ENCODE data around the gene TEF. TPM values are rescaled to one million over a fixed set of nuclear protein-coding genes. Genes with fewer than 3 reads are reported as not detected.

TEF gene, protein sequence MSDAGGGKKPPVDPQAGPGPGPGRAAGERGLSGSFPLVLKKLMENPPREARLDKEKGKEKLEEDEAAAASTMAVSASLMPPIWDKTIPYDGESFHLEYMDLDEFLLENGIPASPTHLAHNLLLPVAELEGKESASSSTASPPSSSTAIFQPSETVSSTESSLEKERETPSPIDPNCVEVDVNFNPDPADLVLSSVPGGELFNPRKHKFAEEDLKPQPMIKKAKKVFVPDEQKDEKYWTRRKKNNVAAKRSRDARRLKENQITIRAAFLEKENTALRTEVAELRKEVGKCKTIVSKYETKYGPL
- total RNA-seq (5.5 and 8.9 TPM in 2 replicates), polyA plus RNA-seq (5.4 and 6.6 TPM in 2 replicates)

DNA sequence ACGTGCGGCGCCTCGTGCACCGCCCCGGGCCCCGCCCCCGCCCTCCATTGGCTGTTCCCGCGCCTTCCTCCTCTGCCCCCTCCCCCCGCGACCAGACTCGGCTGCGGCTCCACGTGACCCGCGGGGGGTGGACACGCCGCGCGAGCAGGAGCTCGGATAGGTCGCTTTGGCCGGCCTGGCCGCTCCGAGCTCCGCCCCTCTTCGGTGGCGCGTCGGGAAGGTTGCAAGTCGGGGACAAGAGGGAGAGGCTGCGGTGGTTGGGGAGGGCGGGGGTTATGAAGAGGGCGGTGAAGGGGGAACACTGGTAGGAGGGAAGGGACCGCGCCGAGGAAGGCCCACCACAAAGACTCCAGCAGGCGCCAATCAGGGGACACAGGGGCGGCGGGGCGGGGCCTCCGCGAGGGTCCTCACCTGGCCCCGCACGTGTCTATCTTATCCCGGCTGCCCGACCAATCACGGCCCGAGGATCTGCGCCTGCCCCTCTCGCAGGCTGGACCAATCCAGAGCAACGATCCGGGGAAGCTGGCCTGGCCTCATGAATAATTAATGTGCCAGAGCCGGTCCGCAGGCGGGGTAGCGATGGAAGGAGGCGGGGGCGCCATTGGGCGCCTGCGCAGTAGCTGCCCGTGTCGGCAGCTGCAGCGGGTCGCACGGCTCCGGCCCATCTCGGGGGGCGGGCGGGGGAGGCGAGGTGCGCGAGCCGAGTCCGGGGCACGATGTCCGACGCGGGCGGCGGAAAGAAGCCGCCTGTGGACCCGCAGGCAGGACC lies at the start of gene TEF:
Gene TEF (plus strand): TSS at position 614 of the 769 bp plus-strand sequence. CDS start 103 bp downstream, at position 717.
- no peaks in the 10 kb centered on the region for H3K36me3 ChIP-seq (replicated peaks; ENCODE audit: insufficient read depth, low read depth)

DNA sequence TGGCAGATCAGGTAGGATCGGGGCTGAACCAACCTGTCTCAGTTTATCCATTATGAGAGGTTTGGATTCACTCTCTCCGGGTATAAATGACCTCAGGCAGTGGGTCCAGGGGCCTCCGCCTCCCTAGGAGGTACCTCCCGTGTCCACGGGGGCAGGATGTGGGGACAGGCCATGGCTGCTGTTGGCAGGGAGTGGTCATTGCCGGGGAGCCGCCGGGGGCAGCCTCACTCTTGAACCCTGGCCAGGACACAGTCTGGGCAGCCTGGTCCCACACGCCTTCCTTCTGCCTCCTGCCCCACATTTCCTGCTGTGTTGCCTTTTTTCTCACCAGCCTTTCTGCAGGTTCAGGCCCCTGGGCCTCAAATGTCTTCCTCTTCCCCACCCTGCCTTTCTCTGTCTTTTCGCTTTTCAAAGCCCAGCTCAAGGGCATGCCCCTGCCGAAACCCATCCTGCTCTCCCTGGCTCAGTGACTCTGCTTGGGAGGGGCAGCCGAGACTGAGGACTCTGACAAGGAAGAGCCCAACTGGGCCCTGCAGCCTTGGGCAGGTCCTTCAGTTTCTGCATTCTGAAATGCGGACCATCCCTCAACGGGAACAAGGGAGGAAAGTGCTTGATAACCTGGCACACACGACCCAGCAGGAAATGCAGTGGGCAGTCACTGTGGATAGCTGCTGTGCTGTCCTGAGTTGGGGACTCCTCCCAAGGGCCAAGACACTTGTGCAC lies 49.4 kb upstream of the TEF start:
- H3K27ac ChIP-seq, result no peak overlapping the region
- DNase-seq (ENCODE audit: low spot score), result no peak
- H3K4me3 ChIP-seq, result no peak overlapping the region
- no peak overlapping the region for H3K4me2 ChIP-seq
- no peaks in the 10 kb centered on the region for H3K79me2 ChIP-seq
- H3K9me3 ChIP-seq (ENCODE audit: low read depth), result no peaks in the 10 kb centered on the region
- no peaks in the 10 kb centered on the region for H3K27me3 ChIP-seq
- no peak overlapping the region for H2AFZ ChIP-seq
- TF ChIP-seq EZH2 (IDR thresholded peaks at IDR 0.05; ENCODE audit: borderline replicate concordance) (no peak), EZH2phosphoT487 (IDR thresholded peaks at IDR 0.05; ENCODE audit: low read depth, severe bottlenecking, unreplicated experiment) (no peak)
- TF ChIP-seq, protein P1, sequence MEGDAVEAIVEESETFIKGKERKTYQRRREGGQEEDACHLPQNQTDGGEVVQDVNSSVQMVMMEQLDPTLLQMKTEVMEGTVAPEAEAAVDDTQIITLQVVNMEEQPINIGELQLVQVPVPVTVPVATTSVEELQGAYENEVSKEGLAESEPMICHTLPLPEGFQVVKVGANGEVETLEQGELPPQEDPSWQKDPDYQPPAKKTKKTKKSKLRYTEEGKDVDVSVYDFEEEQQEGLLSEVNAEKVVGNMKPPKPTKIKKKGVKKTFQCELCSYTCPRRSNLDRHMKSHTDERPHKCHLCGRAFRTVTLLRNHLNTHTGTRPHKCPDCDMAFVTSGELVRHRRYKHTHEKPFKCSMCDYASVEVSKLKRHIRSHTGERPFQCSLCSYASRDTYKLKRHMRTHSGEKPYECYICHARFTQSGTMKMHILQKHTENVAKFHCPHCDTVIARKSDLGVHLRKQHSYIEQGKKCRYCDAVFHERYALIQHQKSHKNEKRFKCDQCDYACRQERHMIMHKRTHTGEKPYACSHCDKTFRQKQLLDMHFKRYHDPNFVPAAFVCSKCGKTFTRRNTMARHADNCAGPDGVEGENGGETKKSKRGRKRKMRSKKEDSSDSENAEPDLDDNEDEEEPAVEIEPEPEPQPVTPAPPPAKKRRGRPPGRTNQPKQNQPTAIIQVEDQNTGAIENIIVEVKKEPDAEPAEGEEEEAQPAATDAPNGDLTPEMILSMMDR (IDR thresholded peaks at IDR 0.05; ENCODE audit: poor library complexity), result no peak
- no peaks in the 10 kb centered on the region for H3K36me3 ChIP-seq (replicated peaks; ENCODE audit: insufficient read depth, low read depth)
- 97% methylated on average over 15 of the region's 15 CpGs for WGBS (ENCODE audit: low lambda C conversion rate, missing lambda C conversion rate)
- H4K20me1 ChIP-seq (ENCODE audit: insufficient read depth, poor library complexity, severe bottlenecking), result no peaks in the 10 kb centered on the region
- no peaks in the 10 kb centered on the region for H3K4me1 ChIP-seq (ENCODE audit: insufficient read depth)
- no peaks in the 10 kb centered on the region for H3K9me2 ChIP-seq (replicated peaks; ENCODE audit: insufficient read depth)

More for the DNA sequence above, at the start of gene TEF:
- no peaks in the 10 kb centered on the region for H3K9me3 ChIP-seq (ENCODE audit: low read depth)
- TF ChIP-seq EZH2 (IDR thresholded peaks at IDR 0.05; ENCODE audit: borderline replicate concordance) (no peak), EZH2phosphoT487 (IDR thresholded peaks at IDR 0.05; ENCODE audit: low read depth, severe bottlenecking, unreplicated experiment) (no peak)
- TF ChIP-seq, protein P1 (IDR thresholded peaks at IDR 0.05; ENCODE audit: poor library complexity), result no peak
- peaks cover 14% of the 10 kb centered on the region for H3K79me2 ChIP-seq
- peak; percentile 99 for DNase-seq (ENCODE audit: low spot score)
- H3K4me2 ChIP-seq, result peak within 1 kb of the TSS; percentile 80
- peak within 1 kb of the TSS; percentile 75 for H2AFZ ChIP-seq
- peak within 1 kb of the TSS; percentile 95 for H3K27ac ChIP-seq
- H3K4me1 ChIP-seq (ENCODE audit: insufficient read depth), result peaks cover 14% of the 10 kb centered on the region
- under 1% methylated on average over 44 of the region's 84 CpGs for WGBS (ENCODE audit: low lambda C conversion rate, missing lambda C conversion rate)
- no peaks in the 10 kb centered on the region for H4K20me1 ChIP-seq (ENCODE audit: insufficient read depth, poor library complexity, severe bottlenecking)
- no peaks in the 10 kb centered on the region for H3K9me2 ChIP-seq (replicated peaks; ENCODE audit: insufficient read depth)
- H3K27me3 ChIP-seq, result no peaks in the 10 kb centered on the region
- peak within 1 kb of the TSS; percentile 64 for H3K4me3 ChIP-seq

DNA sequence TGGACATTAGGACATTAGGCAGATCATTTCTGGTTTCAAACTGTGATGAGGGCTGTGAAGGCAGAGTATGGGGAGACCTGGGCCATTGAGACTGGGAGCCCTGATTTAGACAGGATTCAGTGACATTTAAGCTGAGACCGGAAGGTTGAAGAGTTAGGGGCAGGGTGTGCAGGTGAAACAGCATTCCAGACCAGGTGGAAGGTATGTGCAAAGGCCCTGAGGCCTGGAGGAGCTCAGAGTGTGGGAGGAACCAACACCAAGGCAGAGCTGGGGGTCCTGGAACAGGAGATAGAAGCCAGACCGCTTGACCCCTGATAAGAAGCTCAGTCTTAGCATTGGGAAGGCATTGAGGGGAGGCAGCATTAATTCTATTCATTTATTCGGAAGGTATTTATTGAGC lies 47.9 kb upstream of the TEF start:
- Histone ChIP-seq H3K4me1 (ENCODE audit: insufficient read depth) (no peaks in the 10 kb centered on the region), H2AFZ (no peak overlapping the region), H3K27me3 (no peaks in the 10 kb centered on the region), H3K4me2 (no peak overlapping the region), H3K4me3 (no peak overlapping the region), H3K79me2 (no peaks in the 10 kb centered on the region), H3K9me3 (ENCODE audit: low read depth) (no peaks in the 10 kb centered on the region), H3K9me2 (replicated peaks; ENCODE audit: insufficient read depth) (no peaks in the 10 kb centered on the region), H3K27ac (no peak overlapping the region), H4K20me1 (ENCODE audit: insufficient read depth, poor library complexity, severe bottlenecking) (no peaks in the 10 kb centered on the region), H3K36me3 (replicated peaks; ENCODE audit: insufficient read depth, low read depth) (no peaks in the 10 kb centered on the region)
- TF ChIP-seq, protein P1 (IDR thresholded peaks at IDR 0.05; ENCODE audit: poor library complexity), result no peak
- no peak for TF ChIP-seq EZH2 (IDR thresholded peaks at IDR 0.05; ENCODE audit: borderline replicate concordance)
- 95% methylated on average over 3 of the region's 3 CpGs for WGBS (ENCODE audit: low lambda C conversion rate, missing lambda C conversion rate)
- DNase-seq (ENCODE audit: low spot score), result no peak
